Kidney epithelial cell (primary cell): ENCODE results near the gene MAGEB1. TPM values are rescaled to one million over a fixed set of nuclear protein-coding genes. Genes with fewer than 3 reads are reported as not detected.

ENCODE experiments used
- DNase-seq: peaks from one replicate; pipeline ENCODE4 v3.0.0-alpha.2; 2010; ENCODE audit warnings: low read depth
- H3K27me3 ChIP-seq: 2 replicates; pipeline ENCODE4 v1.6.0; 2011; ENCODE audit warnings: low read length; ENCODE audit not compliant: control insufficient read depth, insufficient read depth
- H3K36me3 ChIP-seq: 2 replicates; pipeline ENCODE4 v1.5.1; 2011; ENCODE audit warnings: low read length; ENCODE audit not compliant: control insufficient read depth, insufficient read depth
- H3K4me3 ChIP-seq: 2 replicates; pipeline ENCODE4 v1.5.1; 2011; ENCODE audit warnings: low read depth, mild to moderate bottlenecking, control low read depth, low read length
- total RNA-seq: library from RNA; depleted of rRNA; stranded (reverse); fragments of >200 nt; gene quantifications from 2 replicates; pipeline ENCODE4 v1.2.3, GENCODE V29; 2015
- TF ChIP-seq, protein P1 (sequence below): IDR thresholded peaks from 2 replicates; pipeline ENCODE4 v1.5.1; 2011; ENCODE audit warnings: mild to moderate bottlenecking, moderate library complexity, low read length, control low read depth, inconsistent platforms; ENCODE audit not compliant: insufficient read depth, poor library complexity, severe bottlenecking

Gene MAGEB1
- total RNA-seq, 1 donor from 2014 or later, result not detected

DNA sequence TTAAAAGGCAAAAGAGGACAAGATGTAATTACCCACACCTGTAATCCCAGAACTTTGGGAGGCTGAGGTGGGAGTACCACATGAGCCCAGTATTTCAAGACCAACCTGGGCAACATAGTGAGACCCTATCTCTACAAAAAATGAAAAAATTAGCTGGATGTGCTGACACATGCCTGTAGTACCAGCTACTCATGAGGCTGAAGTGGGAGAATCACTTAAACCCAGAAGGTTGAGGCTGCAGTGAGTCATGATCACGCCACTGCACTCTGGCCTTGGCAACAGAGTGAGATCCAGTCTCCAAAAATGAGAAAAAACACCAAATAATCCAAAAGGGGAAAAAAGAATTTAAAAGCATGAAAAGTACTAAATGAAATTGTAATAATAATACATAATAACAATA is 31.4 kb downstream of the MAGEB1 start:
- H3K4me3 ChIP-seq, result no peak overlapping the region
- H3K36me3 ChIP-seq, result no peaks in the 10 kb centered on the region
- DNase-seq, result no peak
- H3K27me3 ChIP-seq, result no peaks in the 10 kb centered on the region
- TF ChIP-seq, protein P1, sequence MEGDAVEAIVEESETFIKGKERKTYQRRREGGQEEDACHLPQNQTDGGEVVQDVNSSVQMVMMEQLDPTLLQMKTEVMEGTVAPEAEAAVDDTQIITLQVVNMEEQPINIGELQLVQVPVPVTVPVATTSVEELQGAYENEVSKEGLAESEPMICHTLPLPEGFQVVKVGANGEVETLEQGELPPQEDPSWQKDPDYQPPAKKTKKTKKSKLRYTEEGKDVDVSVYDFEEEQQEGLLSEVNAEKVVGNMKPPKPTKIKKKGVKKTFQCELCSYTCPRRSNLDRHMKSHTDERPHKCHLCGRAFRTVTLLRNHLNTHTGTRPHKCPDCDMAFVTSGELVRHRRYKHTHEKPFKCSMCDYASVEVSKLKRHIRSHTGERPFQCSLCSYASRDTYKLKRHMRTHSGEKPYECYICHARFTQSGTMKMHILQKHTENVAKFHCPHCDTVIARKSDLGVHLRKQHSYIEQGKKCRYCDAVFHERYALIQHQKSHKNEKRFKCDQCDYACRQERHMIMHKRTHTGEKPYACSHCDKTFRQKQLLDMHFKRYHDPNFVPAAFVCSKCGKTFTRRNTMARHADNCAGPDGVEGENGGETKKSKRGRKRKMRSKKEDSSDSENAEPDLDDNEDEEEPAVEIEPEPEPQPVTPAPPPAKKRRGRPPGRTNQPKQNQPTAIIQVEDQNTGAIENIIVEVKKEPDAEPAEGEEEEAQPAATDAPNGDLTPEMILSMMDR, result no peak

DNA sequence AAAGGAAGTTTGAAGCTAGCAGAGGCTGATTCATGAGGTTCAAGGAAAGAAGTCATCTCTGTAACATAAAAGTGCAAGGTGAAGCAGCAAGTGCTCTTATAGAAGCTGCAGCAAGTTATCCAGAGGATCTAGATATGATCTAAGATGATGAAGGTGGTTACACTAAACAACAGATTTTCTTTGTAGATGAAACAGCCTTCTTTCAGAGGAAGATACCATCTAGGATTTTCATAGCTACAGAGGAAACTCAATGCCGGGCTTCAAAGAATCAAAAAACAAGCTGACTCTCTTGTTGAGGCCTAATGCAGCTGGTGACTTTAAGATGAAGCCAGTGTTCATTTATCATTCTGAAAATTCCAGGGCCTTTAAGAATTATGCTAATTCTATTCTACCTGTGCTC is 33.5 kb downstream of the MAGEB1 start:
- TF ChIP-seq, protein P1, result no peak
- H3K27me3 ChIP-seq, result no peaks in the 10 kb centered on the region
- no peak for DNase-seq
- H3K4me3 ChIP-seq, result no peak overlapping the region
- H3K36me3 ChIP-seq, result no peaks in the 10 kb centered on the region

DNA sequence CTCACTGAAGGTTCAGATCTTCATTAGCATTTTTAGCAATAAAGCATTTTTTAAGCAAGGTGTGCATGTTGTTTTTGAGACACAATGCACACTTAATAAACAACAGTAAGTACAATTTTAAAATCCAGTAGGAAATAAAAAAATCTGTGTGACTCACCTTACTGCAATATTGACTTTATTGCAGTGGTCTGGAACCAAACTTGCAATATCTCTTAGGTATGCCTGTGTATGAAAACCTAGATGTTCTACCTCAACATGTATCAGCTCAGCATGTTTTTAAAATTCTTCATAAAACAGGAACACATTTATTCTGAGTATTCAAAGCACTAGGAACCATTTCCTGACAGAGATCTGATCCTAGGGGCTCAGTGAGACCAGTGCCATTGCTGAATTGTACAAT is 35.6 kb downstream of the MAGEB1 start:
- no peak overlapping the region for H3K4me3 ChIP-seq
- no peak for DNase-seq
- TF ChIP-seq, protein P1, result no peak

DNA sequence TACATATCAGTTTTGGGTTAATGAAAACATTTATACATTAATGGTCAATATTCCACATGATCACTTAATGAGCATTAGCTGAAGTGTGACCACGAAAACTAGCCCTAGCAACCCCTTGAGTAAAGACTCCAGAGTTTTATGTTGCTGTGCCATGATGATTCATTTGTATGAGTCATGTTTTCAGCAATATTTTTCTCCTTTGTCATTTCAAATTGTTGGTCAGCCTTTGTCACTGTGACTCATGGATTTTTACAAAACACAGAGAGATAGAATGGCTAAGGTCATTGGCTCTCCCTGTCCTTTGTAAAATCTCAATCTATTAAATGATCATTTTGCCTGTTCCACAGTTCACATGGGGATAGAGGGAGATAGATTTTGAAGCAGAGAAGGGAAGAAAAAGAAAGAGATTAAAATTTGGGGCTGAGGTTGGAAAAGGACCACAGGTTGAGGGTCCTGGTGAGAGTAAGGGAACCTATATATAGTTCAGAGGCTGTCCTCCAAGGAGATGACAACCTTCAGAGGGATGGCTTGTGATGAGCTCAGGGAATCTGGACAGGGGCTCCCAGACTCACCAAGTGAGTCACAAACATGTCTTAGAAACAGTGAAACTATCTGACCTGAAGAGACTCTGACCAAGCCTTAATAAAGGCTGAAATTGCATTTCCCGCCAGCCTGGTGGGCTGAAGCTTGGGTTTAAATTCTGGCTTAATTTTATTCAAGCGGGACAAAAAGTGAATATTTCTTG is 36.7 kb downstream of the MAGEB1 start:
- DNase-seq, result peak; percentile 72
- Histone ChIP-seq H3K27me3 (no peaks in the 10 kb centered on the region), H3K36me3 (no peaks in the 10 kb centered on the region), H3K4me3 (no peak overlapping the region)
- TF ChIP-seq, protein P1, result no peak

More for the DNA sequence above, 35.6 kb downstream of the MAGEB1 start:
- no peaks in the 10 kb centered on the region for H3K36me3 ChIP-seq
- no peaks in the 10 kb centered on the region for H3K27me3 ChIP-seq

DNA sequence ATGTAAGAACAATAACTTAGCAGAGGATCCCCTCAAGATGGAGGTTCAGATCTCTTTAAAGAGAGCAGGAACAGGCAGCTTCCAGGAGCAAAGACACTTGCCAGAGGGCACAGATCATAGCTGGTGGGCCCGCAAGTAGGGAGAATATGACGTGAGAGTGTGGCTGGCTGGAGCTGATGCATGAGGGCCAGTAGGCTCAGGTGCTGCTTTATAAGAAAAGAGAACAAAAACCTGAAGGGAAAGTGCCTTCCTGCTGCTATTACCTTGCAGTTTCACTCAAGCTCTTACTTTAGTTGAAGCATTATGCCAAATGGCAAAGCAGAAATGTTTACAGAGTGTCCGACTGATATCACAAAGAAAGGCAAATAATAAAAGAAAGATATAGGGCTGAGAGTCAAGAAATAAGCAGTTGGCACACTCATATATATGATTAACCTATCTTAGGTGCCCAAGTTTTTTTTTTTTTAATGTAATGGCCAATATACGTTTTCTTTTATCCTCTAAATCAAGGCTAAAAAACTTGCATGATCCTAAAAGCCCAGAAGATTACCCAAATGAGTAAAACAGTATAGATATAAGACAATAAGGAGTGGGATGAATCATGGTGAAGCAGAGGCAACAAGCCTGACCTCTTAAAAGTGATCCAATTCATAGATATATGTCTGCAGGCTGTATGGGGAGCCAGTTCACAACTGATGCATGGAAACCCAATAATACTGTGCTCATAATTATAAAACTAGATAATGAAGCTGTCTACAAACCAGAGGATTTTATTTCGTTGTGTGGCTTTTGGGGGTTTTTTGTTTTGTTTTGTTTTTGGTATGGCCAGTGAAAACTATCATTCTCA is 49.7 kb downstream of the MAGEB1 start:
- H3K4me3 ChIP-seq, result no peak overlapping the region
- TF ChIP-seq, protein P1, result no peak
- H3K27me3 ChIP-seq, result no peaks in the 10 kb centered on the region
- H3K36me3 ChIP-seq, result no peaks in the 10 kb centered on the region
- no peak for DNase-seq
